GM19455 (cell line): Measurements from ENCODE around the gene TBPL2.

Source experiments
- ATAC-seq: cut with Tn5 transposase; IDR thresholded peaks from one replicate; pipeline ENCODE4 v1.9.1; 2021; ENCODE audit not compliant: unreplicated experiment

The TBPL2 gene

GRCh38 chr14:55366271-55366670, 74.1 kb downstream of the TBPL2 start:
- ATAC-seq, result no peak
